Calu3 (cell line): Measurements from ENCODE around the gene MRPL21. TPM values are rescaled to one million over a fixed set of nuclear protein-coding genes. Genes with fewer than 3 reads are reported as not detected.

Experiments used
- BruUV-seq: library from RNA; stranded (reverse); fragments of 400-500 nt; replicated peaks from 2 replicates; lab custom pipeline; 2021; lab: Mats Ljungman, UMichigan
- CTCF ChIA-PET: fragments of 300-600 bp; sonication (Branson Sonifier 250); formaldehyde crosslinking; loops from one replicate; lab custom pipeline; 2022; ENCODE audit warnings: antibody characterized with exemption; lab: Charles Lee
- DNase-seq: peaks from one replicate; pipeline ENCODE4 v3.0.0; 2022
- H3K27ac Mint-ChIP-seq: one replicate; pipeline ENCODE4 v1.8.0; 2022; ENCODE audit warnings: mixed read lengths; ENCODE audit not compliant: unreplicated experiment
- H3K27me3 Mint-ChIP-seq: one replicate; pipeline ENCODE4 v1.8.0; 2022; ENCODE audit warnings: mixed read lengths; ENCODE audit not compliant: unreplicated experiment
- H3K36me3 Mint-ChIP-seq: one replicate; pipeline ENCODE4 v1.8.0; 2022; ENCODE audit warnings: mild to moderate bottlenecking, moderate library complexity, mixed read lengths; ENCODE audit not compliant: insufficient read depth, unreplicated experiment
- H3K4me1 Mint-ChIP-seq: one replicate; pipeline ENCODE4 v1.8.0; 2022; ENCODE audit warnings: mild to moderate bottlenecking, low read depth, mixed read lengths; ENCODE audit not compliant: unreplicated experiment
- H3K4me3 Mint-ChIP-seq: one replicate; pipeline ENCODE4 v1.8.0; 2022; ENCODE audit warnings: mild to moderate bottlenecking, low read depth, moderate library complexity, mixed read lengths; ENCODE audit not compliant: unreplicated experiment
- H3K9me3 Mint-ChIP-seq: one replicate; pipeline ENCODE4 v1.8.0; 2022; ENCODE audit warnings: low read depth, mixed read lengths; ENCODE audit not compliant: unreplicated experiment
- intact Hi-C: fragments of 100-400 bp; cut with micrococcal nuclease; formaldehyde crosslinking; loops from one replicate; pipeline ENCODE4 v1.10.0; 2022; ENCODE audit not compliant: unreplicated experiment
- total RNA-seq: library from RNA; stranded (reverse); gene quantifications from 2 replicates; pipeline ENCODE4 v1.2.3, GENCODE V29; 2022
- TF ChIP-seq, protein P1 (sequence below): fragments of 200-600 bp; IDR thresholded peaks from one replicate; pipeline ENCODE4 v1.8.0; 2022; ENCODE audit warnings: antibody characterized with exemption; ENCODE audit not compliant: unreplicated experiment

The MRPL21 gene
- total RNA-seq, 1 experiment from 2014 or later: 79.7 TPM

DNA sequence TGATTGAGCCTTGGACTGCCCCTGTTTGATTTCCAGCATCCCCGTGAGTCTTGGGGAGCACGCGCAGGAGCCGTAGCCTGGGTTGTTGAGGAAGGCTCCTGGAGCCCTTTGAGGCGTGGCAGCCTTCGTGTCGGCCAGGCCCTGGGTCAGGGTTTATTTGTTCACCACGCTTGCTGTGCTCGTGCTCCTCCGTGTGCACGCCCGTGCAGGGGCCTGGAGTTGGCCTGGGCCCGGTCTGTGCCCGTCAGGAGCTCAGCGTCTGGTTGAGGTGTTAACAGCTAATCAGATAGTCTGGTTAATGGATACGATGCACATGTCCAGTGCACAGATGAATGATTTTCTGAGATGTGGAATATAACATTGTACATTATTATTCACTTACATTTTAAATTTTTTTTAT is 8.1 kb upstream of the MRPL21 start:
- H3K36me3 Mint-ChIP-seq: peaks cover 28% of the 10 kb centered on the region
- no TSS peak for BruUV-seq

DNA sequence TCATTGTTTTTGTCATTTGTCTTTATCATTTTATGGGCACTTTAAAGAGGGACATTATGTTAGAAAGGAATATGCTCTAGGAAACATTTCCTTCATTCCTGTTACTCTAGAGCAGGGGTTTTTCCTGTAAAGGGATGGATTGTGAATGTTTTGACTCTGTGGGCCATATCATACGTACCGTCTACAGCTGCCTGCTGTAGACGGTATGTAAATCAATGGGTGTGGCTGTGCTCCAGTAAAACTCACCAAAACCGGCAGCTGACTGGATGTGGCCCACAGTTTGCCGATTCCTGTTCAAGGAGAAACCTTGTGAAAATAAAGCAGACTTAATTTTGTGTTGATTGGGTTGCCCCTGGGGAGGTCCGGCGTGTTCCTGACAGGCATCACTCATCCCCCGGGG is 7.3 kb upstream of the MRPL21 start:
- H3K4me3 Mint-ChIP-seq: no peak overlapping the region
- H3K27me3 Mint-ChIP-seq: no peaks in the 10 kb centered on the region
- CTCF ChIA-PET: no interaction called here
- no peak overlapping the region for H3K27ac Mint-ChIP-seq
- H3K4me1 Mint-ChIP-seq: peaks cover under 1% of the 10 kb centered on the region
- no peak for DNase-seq
- no TSS peak for BruUV-seq
- peaks cover 21% of the 10 kb centered on the region for H3K36me3 Mint-ChIP-seq
- intact Hi-C loops: no loop called here
- H3K9me3 Mint-ChIP-seq: no peaks in the 10 kb centered on the region
- TF ChIP-seq, protein P1, sequence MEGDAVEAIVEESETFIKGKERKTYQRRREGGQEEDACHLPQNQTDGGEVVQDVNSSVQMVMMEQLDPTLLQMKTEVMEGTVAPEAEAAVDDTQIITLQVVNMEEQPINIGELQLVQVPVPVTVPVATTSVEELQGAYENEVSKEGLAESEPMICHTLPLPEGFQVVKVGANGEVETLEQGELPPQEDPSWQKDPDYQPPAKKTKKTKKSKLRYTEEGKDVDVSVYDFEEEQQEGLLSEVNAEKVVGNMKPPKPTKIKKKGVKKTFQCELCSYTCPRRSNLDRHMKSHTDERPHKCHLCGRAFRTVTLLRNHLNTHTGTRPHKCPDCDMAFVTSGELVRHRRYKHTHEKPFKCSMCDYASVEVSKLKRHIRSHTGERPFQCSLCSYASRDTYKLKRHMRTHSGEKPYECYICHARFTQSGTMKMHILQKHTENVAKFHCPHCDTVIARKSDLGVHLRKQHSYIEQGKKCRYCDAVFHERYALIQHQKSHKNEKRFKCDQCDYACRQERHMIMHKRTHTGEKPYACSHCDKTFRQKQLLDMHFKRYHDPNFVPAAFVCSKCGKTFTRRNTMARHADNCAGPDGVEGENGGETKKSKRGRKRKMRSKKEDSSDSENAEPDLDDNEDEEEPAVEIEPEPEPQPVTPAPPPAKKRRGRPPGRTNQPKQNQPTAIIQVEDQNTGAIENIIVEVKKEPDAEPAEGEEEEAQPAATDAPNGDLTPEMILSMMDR: no peak

More for the DNA sequence above, 8.1 kb upstream of the MRPL21 start:
- no peak overlapping the region for H3K4me3 Mint-ChIP-seq
- CTCF ChIA-PET: no interaction called here
- no peak for DNase-seq
- no peaks in the 10 kb centered on the region for H3K9me3 Mint-ChIP-seq
- TF ChIP-seq, protein P1: no peak
- intact Hi-C loops: no loop called here
- no peaks in the 10 kb centered on the region for H3K4me1 Mint-ChIP-seq
- H3K27ac Mint-ChIP-seq: no peak overlapping the region
- no peaks in the 10 kb centered on the region for H3K27me3 Mint-ChIP-seq

DNA sequence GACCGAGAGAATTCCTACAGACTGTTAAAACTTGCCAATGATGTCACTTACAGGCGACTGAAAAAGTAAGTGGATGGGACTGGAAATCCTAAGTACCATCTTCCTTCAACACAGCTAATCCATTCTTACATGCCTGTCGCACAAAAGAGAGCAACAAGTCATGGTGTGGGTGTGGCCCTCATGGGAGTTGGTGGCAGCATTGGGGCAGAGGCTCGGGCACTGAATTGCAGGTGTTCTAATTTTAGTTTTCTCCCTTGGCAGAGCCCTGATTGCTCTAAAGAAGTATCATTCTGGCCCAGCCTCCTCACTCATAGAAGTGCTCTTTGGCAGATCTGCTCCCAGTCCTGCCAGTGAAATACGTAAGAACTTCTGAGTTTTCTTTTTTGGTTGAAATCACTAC is 4.6 kb upstream of the MRPL21 start:
- CTCF ChIA-PET: no interaction called here
- no TSS peak for BruUV-seq
- H3K36me3 Mint-ChIP-seq: peaks cover 32% of the 10 kb centered on the region
- H3K9me3 Mint-ChIP-seq: no peaks in the 10 kb centered on the region
- no peaks in the 10 kb centered on the region for H3K27me3 Mint-ChIP-seq
- H3K4me1 Mint-ChIP-seq: peaks cover 14% of the 10 kb centered on the region
- no peak overlapping the region for H3K4me3 Mint-ChIP-seq
- intact Hi-C loops: no loop called here
- DNase-seq: no peak
- H3K27ac Mint-ChIP-seq: no peak overlapping the region
- TF ChIP-seq, protein P1: no peak

DNA sequence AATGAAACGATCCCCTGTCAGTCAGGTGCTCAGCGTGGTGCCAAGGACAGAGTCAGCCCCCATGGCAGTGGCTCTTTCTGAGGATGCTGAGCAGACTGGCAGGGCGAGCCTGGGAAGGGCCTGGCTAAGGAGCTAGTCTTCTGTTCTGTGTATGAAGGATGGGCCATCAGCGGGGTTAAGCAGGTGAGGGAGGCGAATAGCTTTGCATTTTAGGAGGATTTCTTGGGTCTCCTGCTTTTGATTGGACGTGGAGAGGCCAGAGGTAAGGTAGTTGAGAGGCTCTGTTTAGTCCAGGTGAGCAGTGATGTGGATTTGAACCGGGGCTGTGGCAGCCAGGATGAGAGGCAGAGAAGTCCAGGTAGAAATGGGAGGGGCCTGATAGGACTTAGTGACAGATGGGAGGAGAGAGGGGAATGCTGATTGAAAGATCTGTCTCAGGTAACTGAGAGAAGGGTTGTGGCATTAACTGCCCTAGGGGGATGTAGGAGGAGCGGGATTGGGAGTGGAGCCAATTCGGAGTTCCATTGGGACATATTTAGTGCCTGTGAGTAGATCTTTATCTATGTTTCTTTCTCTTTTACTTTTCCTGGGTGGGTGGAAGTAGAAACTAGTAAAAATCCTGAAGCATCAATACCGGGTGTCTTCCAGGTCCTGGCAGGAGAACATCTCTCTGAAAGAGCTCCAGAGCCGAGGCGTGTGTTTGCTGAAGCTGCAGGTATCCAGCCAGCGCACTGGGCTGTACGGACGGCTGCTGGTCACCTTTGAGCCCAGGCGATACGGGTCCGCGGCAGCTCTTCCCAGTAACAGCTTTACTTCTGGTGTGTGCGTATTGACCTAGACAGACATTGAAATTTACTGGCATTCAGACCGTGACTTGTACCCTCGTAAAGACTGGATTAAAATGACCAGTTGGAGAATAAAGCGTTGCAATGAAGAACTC is 2.1 kb upstream of the MRPL21 start:
- TF ChIP-seq, protein P1: no peak
- no peak for DNase-seq
- intact Hi-C loops: no loop called here
- no peak overlapping the region for H3K27ac Mint-ChIP-seq
- BruUV-seq: no TSS peak
- peaks cover 31% of the 10 kb centered on the region for H3K36me3 Mint-ChIP-seq
- H3K4me1 Mint-ChIP-seq: peaks cover 33% of the 10 kb centered on the region
- H3K4me3 Mint-ChIP-seq: peak overlapping the region; percentile 100
- no peaks in the 10 kb centered on the region for H3K9me3 Mint-ChIP-seq
- CTCF ChIA-PET: no interaction called here
- H3K27me3 Mint-ChIP-seq: no peaks in the 10 kb centered on the region
